IMR-90 (cell line): ENCODE data around the gene RUNX1. TPM values are rescaled to one million over a fixed set of nuclear protein-coding genes. Genes with fewer than 3 reads are reported as not detected.

Experiments used
- ATAC-seq: fragments of 200-7000 bp; cut with Tn5 transposase; 2 replicates; pipeline ENCODE4 v1.9.1; 2020; ENCODE audit warnings: low read depth, mild to moderate bottlenecking, moderate library complexity
- BruUV-seq: library from RNA; stranded (reverse); fragments of 400-500 nt; replicated peaks from 2 replicates; lab custom pipeline; 2021; lab: Mats Ljungman, UMichigan
- CTCF ChIA-PET: fragments of 300-600 bp; formaldehyde crosslinking; extraction: SDS; loops from one replicate; lab custom pipeline; 2021; ENCODE audit warnings: antibody characterized with exemption; lab: Yijun Ruan, JAX
- POLR2A ChIA-PET: fragments of 300-600 bp; sonication (Branson Sonifier 250); formaldehyde crosslinking; loops from one replicate; lab custom pipeline; 2022; ENCODE audit warnings: antibody characterized with exemption; ENCODE audit not compliant: unreplicated experiment; lab: Charles Lee
- DNase-seq: peaks from one replicate; pipeline ENCODE4 v3.0.0; 2013
- H2AFZ ChIP-seq: replicated peaks from 2 replicates; pipeline ENCODE3; 2013; ENCODE audit warnings: low read length, mild to moderate bottlenecking; ENCODE audit not compliant: poor library complexity
- H2AK5ac ChIP-seq: 2 replicates; pipeline ENCODE4 v1.6.1; 2013; ENCODE audit warnings: low read depth, low read length, inconsistent platforms
- H2AK9ac ChIP-seq: replicated peaks from 2 replicates; pipeline ENCODE3; 2013; ENCODE audit warnings: mild to moderate bottlenecking, low read depth, low read length, moderate library complexity; ENCODE audit not compliant: poor library complexity
- H2BK120ac ChIP-seq: 2 replicates; pipeline ENCODE4 v1.6.1; 2013; ENCODE audit warnings: low read depth, low read length, inconsistent platforms
- H2BK15ac ChIP-seq: 3 replicates; pipeline ENCODE4 v1.6.1; 2013; ENCODE audit warnings: low read depth, low read length, inconsistent platforms
- H2BK20ac ChIP-seq: 2 replicates; pipeline ENCODE4 v1.6.1; 2013; ENCODE audit warnings: low read depth, mild to moderate bottlenecking, inconsistent platforms, low read length, moderate library complexity
- H2BK5ac ChIP-seq: 2 replicates; pipeline ENCODE4 v1.6.1; 2013; ENCODE audit warnings: mild to moderate bottlenecking, low read depth, low read length, inconsistent platforms; ENCODE audit not compliant: poor library complexity, severe bottlenecking
- H3K14ac ChIP-seq: replicated peaks from 2 replicates; pipeline ENCODE4 v1.6.1; 2013; ENCODE audit warnings: low read depth, low read length, inconsistent platforms
- H3K18ac ChIP-seq: 2 replicates; pipeline ENCODE4 v1.6.1; 2013; ENCODE audit warnings: low read depth, low read length, control low read depth
- H3K23ac ChIP-seq: 2 replicates; pipeline ENCODE4 v1.6.1; 2013; ENCODE audit warnings: low read depth, low read length, inconsistent platforms
- H3K27ac ChIP-seq: 2 replicates; pipeline ENCODE4 v1.5.1; 2013; ENCODE audit warnings: mild to moderate bottlenecking, control low read depth, low read length; ENCODE audit not compliant: insufficient read depth
- H3K27me3 ChIP-seq: 2 replicates; pipeline ENCODE4 v1.6.1; 2013; ENCODE audit warnings: low read length; ENCODE audit not compliant: control insufficient read depth, insufficient read depth
- H3K36me3 ChIP-seq: 2 replicates; pipeline ENCODE4 v1.6.1; 2013; ENCODE audit warnings: low read length, mixed read lengths; ENCODE audit not compliant: control insufficient read depth, insufficient read depth
- H3K4ac ChIP-seq: 2 replicates; pipeline ENCODE4 v1.6.1; 2013; ENCODE audit warnings: low read depth, low read length, inconsistent platforms
- H3K4me1 ChIP-seq: 2 replicates; pipeline ENCODE4 v1.6.1; 2013; ENCODE audit warnings: low read length, mixed read lengths; ENCODE audit not compliant: control insufficient read depth, insufficient read depth
- H3K4me2 ChIP-seq: 2 replicates; pipeline ENCODE4 v1.6.1; 2013; ENCODE audit warnings: low read depth, mild to moderate bottlenecking, control low read depth, low read length, moderate library complexity
- H3K4me3 ChIP-seq: 2 replicates; pipeline ENCODE4 v1.5.1; 2013; ENCODE audit warnings: low read depth, mild to moderate bottlenecking, control low read depth, low read length, moderate library complexity; ENCODE audit not compliant: insufficient read depth
- H3K56ac ChIP-seq: 2 replicates; pipeline ENCODE4 v1.6.1; 2013; ENCODE audit warnings: low read length, inconsistent platforms; ENCODE audit not compliant: insufficient read depth; ENCODE audit errors: extremely low read depth
- H3K79me1 ChIP-seq, 2 experiments: 2 replicates each; pipeline ENCODE4 v1.6.1; 2013; ENCODE audit warnings: low read length in 2 of 2, inconsistent platforms in 1 of 2, low read depth in 1 of 2
- H3K9ac ChIP-seq: 2 replicates; pipeline ENCODE4 v1.6.1; 2013; ENCODE audit warnings: low read depth, low read length, control low read depth
- H3K9me1 ChIP-seq: 2 replicates; pipeline ENCODE4 v1.6.1; 2013; ENCODE audit warnings: low read length, inconsistent platforms; ENCODE audit not compliant: insufficient read depth
- H3K9me3 ChIP-seq: 2 replicates; pipeline ENCODE4 v1.6.1; 2013; ENCODE audit warnings: low read length; ENCODE audit not compliant: control insufficient read depth, insufficient read depth
- H4K20me1 ChIP-seq: 2 replicates; pipeline ENCODE4 v1.6.1; 2013; ENCODE audit warnings: low read length, inconsistent platforms; ENCODE audit not compliant: insufficient read depth
- H4K5ac ChIP-seq: 2 replicates; pipeline ENCODE4 v1.6.1; 2013; ENCODE audit warnings: mild to moderate bottlenecking, low read depth, low read length, control low read depth
- H4K8ac ChIP-seq, 2 experiments: 2 replicates each; pipeline ENCODE4 v1.6.1; 2013; ENCODE audit warnings: low read depth in 2 of 2, low read length in 2 of 2, control low read depth in 1 of 2, inconsistent platforms in 1 of 2
- H4K91ac ChIP-seq: 2 replicates; pipeline ENCODE4 v1.6.1; 2013; ENCODE audit warnings: low read depth, low read length, inconsistent platforms; ENCODE audit not compliant: insufficient read depth
- BHLHE40 ChIP-seq: fragments of 150-350 bp; IDR thresholded peaks from 2 replicates; pipeline ENCODE4 v1.6.1; 2016; ENCODE audit warnings: mild to moderate bottlenecking, low read depth, low read length
- CEBPB ChIP-seq: IDR thresholded peaks from 2 replicates; pipeline ENCODE4 v1.6.1; 2012; ENCODE audit warnings: low read depth, low read length, improper control_type of control experiment
- CHD1 ChIP-seq: IDR thresholded peaks from 2 replicates; pipeline ENCODE4 v1.6.1; 2012; ENCODE audit warnings: low read depth, low read length, improper control_type of control experiment
- ELK1 ChIP-seq: fragments of 150-350 bp; IDR thresholded peaks from 2 replicates; pipeline ENCODE4 v1.6.1; 2016; ENCODE audit warnings: low read depth, mild to moderate bottlenecking, low read length, moderate library complexity, borderline replicate concordance
- MAFK ChIP-seq: IDR thresholded peaks from 2 replicates; pipeline ENCODE4 v1.6.1; 2012; ENCODE audit warnings: low read depth, low read length, improper control_type of control experiment
- MAZ ChIP-seq: IDR thresholded peaks from 2 replicates; pipeline ENCODE4 v1.6.1; 2012; ENCODE audit warnings: low read depth, mild to moderate bottlenecking, low read length, improper control_type of control experiment, moderate library complexity, borderline replicate concordance
- MXI1 ChIP-seq: IDR thresholded peaks from 2 replicates; pipeline ENCODE4 v1.6.1; 2012; ENCODE audit warnings: low read depth, mild to moderate bottlenecking, low read length, moderate library complexity, borderline replicate concordance
- NFE2L2 ChIP-seq: fragments of 150-350 bp; IDR thresholded peaks from 2 replicates; pipeline ENCODE4 v1.6.1; 2016; ENCODE audit warnings: low read depth, mild to moderate bottlenecking, low read length
- POLR2A ChIP-seq: IDR thresholded peaks from 2 replicates; pipeline ENCODE4 v1.6.1; 2012; ENCODE audit warnings: mild to moderate bottlenecking, low read depth, low read length
- RAD21 ChIP-seq: IDR thresholded peaks from 2 replicates; pipeline ENCODE4 v1.6.1; 2012; ENCODE audit warnings: low read length, improper control_type of control experiment
- RFX5 ChIP-seq: IDR thresholded peaks from 2 replicates; pipeline ENCODE4 v1.8.0; 2012; ENCODE audit warnings: low read depth, mild to moderate bottlenecking, low read length, moderate library complexity
- USF2 ChIP-seq: fragments of 150-350 bp; IDR thresholded peaks from 2 replicates; pipeline ENCODE4 v1.6.1; 2017; ENCODE audit warnings: mild to moderate bottlenecking, antibody characterized with exemption, low read length, low read depth
- WGBS, 2 experiments: methylation state at CpG; one replicate each; pipeline versions ENCODE4 v1.1.5 to v1.1.7; 2013; ENCODE audit warnings: missing lambda C conversion rate in 2 of 2; ENCODE audit not compliant: insufficient read length in 1 of 2; ENCODE audit errors: extremely low coverage in 2 of 2; 5-methylcytosine and 5-hydroxymethylcytosine counted together
- dilution Hi-C: fragments of 300-500 bp; cut with HindIII; formaldehyde crosslinking; loops from one replicate; pipeline ENCODE4 v1.14.3; 2018; ENCODE audit warnings: low sequenced_read_pairs; ENCODE audit not compliant: unreplicated experiment
- in situ Hi-C: fragments of 300-500 bp; cut with MboI; formaldehyde crosslinking; loops from 3 replicates; pipeline ENCODE4 v1.14.3; 2019; ENCODE audit warnings: low sequenced_read_pairs, inconsistent platforms, mixed read lengths
- intact Hi-C: fragments of 100-400 bp; cut with micrococcal nuclease; formaldehyde crosslinking; loops from 2 replicates; pipeline ENCODE4 v1.10.0; 2022
- polyA plus RNA-seq, 3 experiments: library from polyadenylated mRNA; depleted of rRNA; stranded (reverse); fragments of >200 nt; gene quantifications; 2 replicates each; pipeline ENCODE4 v1.2.3, GENCODE V29; 2012; ENCODE audit warnings: low replicate concordance in 1 of 3
- total RNA-seq: library from RNA; depleted of rRNA; stranded (reverse); fragments of >200 nt; gene quantifications from 2 replicates; pipeline ENCODE4 v1.2.3, GENCODE V29; 2012

RUNX1 gene
- total and polyA plus RNA-seq, 2 of the 4 experiments (the other 2 are of a cell fraction), result 34.5 to 56.5 TPM

GRCh38 chr21:35023396-35024070, 25.6 kb downstream of the RUNX1 start:
- Histone ChIP-seq H2AK5ac (no peak overlapping the region; the same call in 1 of the 2 replicates), H2BK120ac (no peak overlapping the region), H3K4me3 (no peak overlapping the region), H3K14ac (0 out of 2 replicates have a peak overlapping the region, but pooled peaks have one; percentile 15), H4K20me1 (no peaks in the 10 kb centered on the region), H3K27me3 (no peaks in the 10 kb centered on the region), H2BK20ac (no peak overlapping the region), H3K56ac (no peak overlapping the region), H3K9ac (no peak overlapping the region), H4K5ac (no peak overlapping the region), H3K79me1 (peaks cover 0 to 16% of the 10 kb centered on the region in 2 experiments; a peak in 1 of 4 replicates), H3K4me2 (no peak overlapping the region), H2BK15ac (no peak overlapping the region), H3K4me1 (no peaks in the 10 kb centered on the region), H2BK5ac (no peak overlapping the region), H3K23ac (no peak overlapping the region), H3K27ac (no peak overlapping the region), H2AK9ac (no peak overlapping the region), H3K9me3 (no peaks in the 10 kb centered on the region), H4K8ac (no peak overlapping the region), H3K9me1 (0 out of 2 replicates have a peak, but pooled peaks cover 4% of the 10 kb centered on the region), H3K36me3 (no peaks in the 10 kb centered on the region), H4K91ac (no peak overlapping the region; the same call in 1 of the 2 replicates), H3K18ac (no peak overlapping the region), H3K4ac (0 out of 2 replicates have a peak overlapping the region, but pooled peaks have one; percentile 13), H2AFZ (peak overlapping the region; percentile 57)
- in situ Hi-C loops (no loop called here), intact Hi-C loops (no loop called here), dilution Hi-C loops (no loop called here)
- no CpG with 5 or more reads among the region's 3 CpGs for WGBS, 2 experiments
- ATAC-seq, result no peak
- no TSS peak for BruUV-seq
- ChIA-PET POLR2A (interaction anchor here (0.5 kb wide), 1 partner anchor 146 kb away, joined by 3 read pairs; no protein-coding TSS in a partner anchor), CTCF (no interaction called here)
- TF ChIP-seq BHLHE40 (no peak), POLR2A (no peak), CEBPB (no peak), MAZ (no peak), MXI1 (no peak), NFE2L2 (no peak), RFX5 (no peak), RAD21 (no peak), ELK1 (no peak), USF2 (no peak), CHD1 (no peak), MAFK (no peak)
- no peak for DNase-seq
